ENCODE data around the gene MAD2L2.
A peak's percentile ranks its signal among the peaks of the same experiment; 100 is the strongest.

The MAD2L2 gene

GRCh38 chr1:11682287-11682771 lies 1.4 kb upstream of the MAD2L2 start:
- no peak for DNase-seq (ENCODE audit: low spot score)

- peak; percentile 70 for DNase-seq (ENCODE audit: low spot score)
These were observed 478 bp downstream of the MAD2L2 start for GRCh38 chr1:11680270-11681070.

- no peak for DNase-seq (ENCODE audit: low spot score)
These were observed 2.5 kb downstream of the MAD2L2 start for GRCh38 chr1:11678442-11678841.

- DNase-seq (ENCODE audit: low spot score) = no peak
These were observed 4.4 kb downstream of the MAD2L2 start for GRCh38 chr1:11676386-11677103.

- DNase-seq (ENCODE audit: low spot score) = no peak
These were observed 5.6 kb downstream of the MAD2L2 start for GRCh38 chr1:11675325-11675724.

- no peak for DNase-seq (ENCODE audit: low spot score)
These were observed 6.5 kb downstream of the MAD2L2 start for GRCh38 chr1:11674488-11674887.

DNA sequence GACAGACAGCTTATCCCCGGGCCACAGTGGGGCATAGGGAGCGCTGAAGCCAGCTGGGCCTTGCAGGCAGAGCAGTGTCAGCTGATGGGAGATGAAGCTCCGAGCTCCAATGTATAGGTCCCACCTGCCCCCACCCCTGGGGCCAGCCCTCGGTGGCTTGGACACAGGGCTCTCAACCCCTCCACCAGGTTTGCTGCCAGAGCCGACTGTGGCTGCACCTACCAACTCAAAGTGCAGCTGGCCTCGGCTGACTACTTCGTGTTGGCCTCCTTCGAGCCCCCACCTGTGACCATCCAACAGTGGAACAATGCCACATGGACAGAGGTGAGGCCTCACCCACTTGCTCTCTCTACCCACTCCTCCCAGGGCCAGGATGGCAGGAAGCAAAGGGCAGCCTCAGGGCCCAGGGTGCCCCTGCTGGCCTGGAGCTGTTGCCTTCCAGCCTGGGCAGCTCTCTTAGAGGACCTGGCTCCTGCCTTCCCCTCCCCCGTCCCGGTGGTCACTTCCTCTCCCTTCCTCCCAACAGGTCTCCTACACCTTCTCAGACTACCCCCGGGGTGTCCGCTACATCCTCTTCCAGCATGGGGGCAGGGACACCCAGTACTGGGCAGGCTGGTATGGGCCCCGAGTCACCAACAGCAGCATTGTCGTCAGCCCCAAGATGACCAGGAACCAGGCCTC lies 7.7 kb downstream of the MAD2L2 start:
- no peak for DNase-seq (ENCODE audit: low spot score)

DNA sequence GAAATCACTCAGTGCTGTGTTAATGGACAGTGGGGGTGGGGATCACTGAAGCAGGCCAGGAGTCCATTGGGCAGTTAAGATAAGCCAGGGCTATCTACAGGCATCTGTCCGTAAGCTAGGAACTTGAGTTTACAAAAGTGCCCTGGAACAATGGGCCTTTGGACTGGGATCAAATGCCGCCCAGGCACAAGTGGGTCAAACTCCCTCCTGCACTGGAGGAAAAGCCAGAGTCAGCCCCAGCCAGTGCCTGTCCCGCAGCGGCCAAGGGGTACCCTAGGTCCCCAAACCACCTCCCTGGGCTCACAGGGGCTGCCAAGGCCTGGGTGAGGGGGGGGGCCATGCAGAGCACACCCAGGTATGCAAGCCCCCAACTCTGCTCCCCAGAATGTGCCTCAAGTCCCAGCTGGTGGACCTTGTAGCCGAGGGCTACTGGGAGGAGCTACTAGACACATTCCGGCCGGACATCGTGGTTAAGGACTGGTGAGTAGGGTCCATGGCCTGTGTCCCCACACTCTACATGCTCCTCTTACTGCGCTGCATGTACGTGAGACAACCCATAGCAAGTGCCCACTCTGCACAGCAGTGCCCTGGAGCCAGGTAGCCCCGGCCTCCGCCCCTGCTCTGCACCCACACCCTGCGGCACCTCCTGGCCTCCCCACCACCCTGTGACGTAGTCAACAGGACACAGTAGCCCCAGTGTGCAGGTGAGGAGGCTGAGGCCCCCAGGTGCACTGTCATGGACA lies 9.2 kb downstream of the MAD2L2 start:
- no peak for DNase-seq (ENCODE audit: low spot score)

DNA sequence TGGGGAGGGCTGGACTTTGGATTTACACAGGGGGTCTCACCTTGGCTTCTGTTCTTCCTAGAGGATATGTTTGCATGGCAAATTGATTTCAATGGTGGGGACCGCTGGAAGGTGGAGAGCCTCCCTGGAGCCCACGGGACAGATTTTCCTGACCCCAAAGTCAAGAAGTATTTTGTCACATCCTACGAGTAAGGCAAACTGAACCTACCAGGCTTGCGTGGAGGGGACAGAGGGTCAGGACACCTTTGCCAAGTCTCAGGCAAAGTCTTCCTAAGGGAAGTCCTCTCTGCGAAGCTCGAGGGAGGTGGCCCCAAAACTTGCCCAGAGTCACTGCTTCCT lies 9.8 kb downstream of the MAD2L2 start:
- no peak for DNase-seq (ENCODE audit: low spot score)

DNA sequence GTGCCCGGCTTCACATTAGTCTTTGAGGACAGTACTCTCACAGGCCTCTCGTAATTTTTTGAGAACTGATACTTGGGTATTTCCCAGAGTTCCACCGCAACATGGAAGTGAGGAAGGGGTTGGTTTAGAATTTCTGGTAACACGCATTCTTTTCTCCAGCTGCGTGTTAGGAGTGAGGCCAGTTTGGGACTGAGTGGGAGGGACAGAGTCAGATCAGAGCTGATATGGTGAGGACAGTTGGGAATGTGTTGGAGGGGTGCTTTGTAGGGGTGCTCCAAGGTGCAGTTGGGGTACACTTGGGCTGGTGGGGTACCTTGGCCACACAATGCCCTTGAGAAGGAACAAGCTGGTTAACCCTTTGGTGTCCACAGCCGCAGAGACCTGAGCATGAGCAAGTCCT lies 10.2 kb downstream of the MAD2L2 start:
- DNase-seq (ENCODE audit: low spot score) = no peak

GRCh38 chr1:11668516-11668915 lies 12.4 kb downstream of the MAD2L2 start:
- DNase-seq (ENCODE audit: low spot score) = no peak

DNA sequence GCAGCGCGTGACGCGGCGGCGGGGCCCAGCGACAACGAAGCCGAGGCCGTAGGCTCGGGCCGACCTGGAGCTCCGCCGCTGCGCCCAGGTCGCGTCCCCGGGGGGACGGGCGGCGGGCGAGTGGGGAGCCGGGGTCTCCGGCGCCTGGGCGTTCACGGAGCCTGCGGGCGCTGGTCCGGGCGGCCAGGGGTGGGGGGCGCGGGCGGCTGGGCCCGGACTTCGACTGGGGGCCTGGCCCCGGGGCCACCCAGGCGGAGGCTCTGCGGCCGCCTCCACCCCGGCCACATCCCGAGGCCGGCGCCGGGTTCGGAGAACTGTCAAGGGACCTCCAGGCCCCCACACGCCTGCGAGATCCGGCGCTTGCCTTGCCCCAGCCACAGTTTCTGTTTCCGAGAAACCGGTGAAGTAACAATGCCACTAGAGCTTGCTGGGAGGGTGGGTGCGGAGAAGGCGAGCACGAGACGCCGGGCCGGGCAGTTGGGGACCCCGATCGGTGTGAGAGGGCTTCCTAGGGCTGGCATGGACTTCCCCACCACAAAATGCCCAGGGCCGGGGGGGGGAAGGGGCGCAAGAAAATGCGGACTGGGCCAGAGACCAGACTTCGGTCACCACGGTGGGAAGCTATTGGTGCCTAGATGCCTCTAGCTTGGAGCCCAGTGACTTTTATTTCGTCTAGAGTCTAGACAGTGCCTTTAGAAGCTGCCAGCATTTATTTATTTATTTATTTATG lies 16.4 kb downstream of the MAD2L2 start:
- DNase-seq (ENCODE audit: low spot score) = peak; percentile 59

GRCh38 chr1:11661103-11661502 lies 19.8 kb downstream of the MAD2L2 start:
- no peak for DNase-seq (ENCODE audit: low spot score)

DNA sequence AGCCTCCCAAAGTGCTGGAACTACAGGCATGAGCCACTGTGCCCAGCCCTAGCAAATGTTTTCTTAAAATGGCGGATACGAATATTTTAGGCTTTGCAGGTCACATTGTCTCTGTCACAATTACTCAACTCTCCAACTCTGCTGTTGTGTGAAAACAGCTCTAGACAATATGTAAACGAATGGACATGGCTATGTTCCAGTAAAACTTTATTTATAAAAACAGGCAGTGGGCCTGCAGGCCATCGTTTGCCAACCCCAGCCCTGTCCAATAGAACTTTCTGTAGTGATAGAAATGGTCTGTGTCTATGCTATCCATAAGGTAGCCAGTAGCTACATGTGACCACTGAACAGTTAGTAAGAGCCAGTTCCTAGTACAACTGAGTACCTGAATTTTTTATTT lies 21.2 kb downstream of the MAD2L2 start:
- DNase-seq (ENCODE audit: low spot score) = no peak

DNA sequence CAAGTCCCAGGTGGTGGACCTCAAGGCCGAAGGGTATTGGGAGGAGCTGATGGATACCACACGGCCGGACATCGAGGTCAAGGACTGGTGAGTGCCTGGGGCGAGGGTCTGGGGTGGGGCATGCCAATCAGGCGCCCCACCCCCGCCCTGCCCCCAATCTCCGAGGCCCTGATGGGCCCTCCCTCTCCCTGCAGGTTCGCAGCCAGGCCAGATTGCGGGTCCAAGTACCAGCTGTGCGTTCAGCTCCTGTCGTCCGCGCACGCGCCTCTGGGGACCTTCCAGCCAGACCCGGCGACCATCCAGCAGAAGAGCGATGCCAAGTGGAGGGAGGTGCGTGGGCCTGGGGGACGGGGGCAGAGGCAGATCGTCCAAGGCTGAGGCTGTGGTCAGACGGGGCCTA lies 22.4 kb downstream of the MAD2L2 start:
- DNase-seq (ENCODE audit: low spot score) = no peak

DNA sequence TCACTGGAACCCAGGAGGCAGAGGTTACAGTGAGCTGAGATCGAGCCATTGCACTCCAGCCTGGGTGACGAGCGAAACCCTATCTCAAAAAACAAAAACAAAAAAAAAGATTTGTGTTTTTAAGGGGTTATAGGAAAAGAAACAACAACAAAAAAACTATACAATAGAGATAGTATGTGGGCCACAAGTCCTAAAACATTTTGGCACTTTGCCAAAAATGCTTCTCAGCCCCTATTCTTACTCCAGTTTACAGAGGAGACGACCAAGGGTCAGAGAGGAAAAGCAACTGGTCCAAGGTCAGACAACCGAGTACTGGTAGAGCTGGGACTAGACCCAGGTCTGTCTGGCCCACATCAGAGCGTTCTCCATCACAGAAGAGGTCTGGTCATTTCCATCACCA lies 23.3 kb downstream of the MAD2L2 start:
- DNase-seq (ENCODE audit: low spot score) = no peak

DNA sequence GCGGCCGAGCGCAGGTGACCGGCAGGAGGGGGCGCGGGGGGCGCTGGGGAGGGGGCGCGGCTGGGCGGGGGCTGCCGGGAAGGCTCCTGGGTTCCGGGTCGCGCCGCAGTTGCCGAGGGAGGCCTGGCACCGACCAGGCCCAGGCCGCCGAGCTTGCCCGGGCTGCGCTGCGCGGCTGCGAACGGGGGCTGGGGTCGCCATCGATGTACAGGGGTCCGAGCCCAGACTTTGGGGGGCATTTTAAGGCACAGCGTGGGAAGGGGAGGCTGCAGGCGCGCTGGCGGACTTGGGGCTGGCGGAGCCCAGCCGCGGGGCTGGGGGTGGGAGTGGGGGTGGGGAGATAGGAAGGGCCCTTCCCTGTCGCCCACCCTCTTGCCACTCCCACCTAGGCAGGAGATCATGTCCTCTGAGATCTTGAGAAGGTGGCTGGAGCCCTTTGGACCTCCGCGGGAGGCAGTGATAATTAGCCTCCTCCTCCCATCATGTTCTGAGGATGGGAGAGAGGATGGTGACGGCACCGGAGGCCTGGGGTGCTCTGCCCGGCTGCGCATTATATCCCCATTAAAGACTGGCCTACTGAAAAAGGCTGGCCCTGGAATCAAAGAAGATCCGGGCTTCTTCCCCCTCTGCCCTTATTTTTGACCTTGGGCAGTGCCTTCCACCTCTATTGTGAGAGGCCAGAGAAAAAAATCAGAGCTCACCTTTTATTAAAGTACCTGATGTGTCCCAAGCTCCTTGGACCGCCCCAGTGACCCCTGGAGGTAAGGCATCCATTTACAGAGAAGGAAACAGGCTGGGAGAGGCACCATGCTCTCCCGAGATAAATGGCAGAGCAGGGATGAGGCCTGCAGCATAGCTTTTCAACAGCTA lies 25.8 kb downstream of the MAD2L2 start:
- DNase-seq (ENCODE audit: low spot score) = no peak

DNA sequence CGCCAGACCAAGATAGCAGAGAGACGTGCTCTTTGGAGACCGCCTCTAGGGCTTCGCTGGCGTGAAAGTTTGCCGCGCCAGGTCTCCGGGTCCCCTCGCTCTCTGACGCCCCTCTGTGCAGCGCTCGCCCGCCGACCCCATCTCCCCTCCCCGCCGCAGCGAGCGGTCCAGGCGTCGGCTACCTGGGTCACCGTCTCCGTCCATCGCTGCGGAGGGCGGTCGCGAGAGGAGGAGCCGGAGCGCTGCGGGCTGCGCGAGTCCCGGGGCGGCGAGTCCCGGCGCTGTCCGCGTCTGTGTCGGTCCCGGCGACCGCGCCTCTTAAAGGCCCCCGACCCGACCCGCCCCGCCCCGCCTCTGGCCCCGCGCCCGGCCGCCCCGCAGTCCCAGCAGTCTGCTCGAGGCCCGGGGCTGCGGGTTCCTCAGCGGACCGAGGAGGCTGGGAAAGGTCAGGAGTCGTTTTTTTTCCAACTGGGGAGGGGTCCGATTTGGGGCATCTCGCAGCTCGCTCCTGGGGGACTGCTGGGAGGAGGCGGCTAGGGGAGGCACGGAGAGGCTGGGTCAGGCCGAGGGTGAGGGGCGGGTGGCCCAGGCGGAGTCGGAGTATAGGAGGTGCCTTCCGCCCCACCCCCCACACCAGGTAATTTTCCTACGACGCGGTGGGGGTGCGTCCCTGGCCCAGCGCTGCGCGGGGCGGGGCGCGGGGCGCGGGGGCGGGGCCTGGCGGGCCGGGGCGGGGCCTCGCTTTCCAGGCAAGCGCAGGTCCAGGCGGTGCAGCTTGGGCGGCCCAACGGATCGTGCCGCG lies 26.6 kb downstream of the MAD2L2 start, which contains the start of the genes FBXO2 and FBXO44:
TSS of gene FBXO2 (minus strand) at position 293 of the 802 bp plus-strand sequence. CDS start at position 204, 89 bp downstream.
TSS of gene FBXO44 (plus strand) at position 741 of the 802 bp plus-strand sequence. CDS start 959 bp downstream, outside the sequence.
- DNase-seq (ENCODE audit: low spot score) = peak; percentile 85

DNA sequence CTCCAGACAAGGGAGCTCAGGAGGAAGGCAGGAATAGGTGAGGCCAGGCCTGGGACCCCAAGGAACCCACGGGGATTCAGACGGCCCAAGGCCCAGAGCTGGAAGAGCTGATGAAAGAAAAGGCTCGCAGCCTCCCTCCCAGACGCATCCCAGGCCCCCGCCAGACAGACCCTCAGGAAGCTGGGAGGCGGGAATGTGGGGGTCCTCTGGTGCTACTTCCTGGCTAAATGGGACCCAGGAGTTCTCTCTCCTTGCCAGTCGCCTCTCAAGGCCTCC lies 27.1 kb downstream of the MAD2L2 start:
- DNase-seq (ENCODE audit: low spot score) = no peak
